ENCODE data around the gene SIGLEC12.
A peak's percentile ranks its signal among the peaks of the same experiment; 100 is the strongest.

The SIGLEC12 gene

DNA sequence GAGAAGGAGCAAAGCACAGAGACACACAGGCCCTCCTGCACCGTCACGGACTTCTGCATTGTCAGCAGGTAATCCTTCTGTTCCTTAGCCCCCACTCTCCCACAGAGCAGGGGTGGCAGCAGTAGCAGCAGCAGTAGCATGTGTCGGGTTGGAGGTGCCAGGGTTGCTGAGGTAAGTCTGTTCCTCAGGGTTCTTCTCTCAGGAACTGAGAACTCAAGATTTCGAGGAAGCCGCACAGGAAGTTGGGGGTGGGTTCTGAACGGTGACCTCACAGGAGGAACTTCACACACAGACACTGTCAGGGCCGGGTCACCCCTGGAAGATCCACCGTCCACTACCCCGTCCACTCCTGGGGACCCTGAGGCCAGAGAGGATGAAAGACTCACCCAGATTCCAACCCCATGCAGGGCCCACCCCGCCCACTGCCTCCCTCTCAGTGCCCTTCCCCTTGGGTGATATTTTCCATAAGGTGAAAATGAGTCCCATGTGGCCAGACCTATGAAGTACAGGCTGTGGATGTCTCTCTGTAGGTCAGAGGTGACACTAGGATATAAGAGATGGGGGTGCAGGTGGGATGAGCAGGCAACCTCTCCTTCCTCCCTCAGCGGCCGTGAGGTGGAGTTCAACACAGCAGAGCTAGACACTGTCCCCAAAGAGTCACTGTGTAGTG is at the start of gene SIGLEC12:
Gene SIGLEC12, minus strand, starts transcription at position 207 of the 670 bp plus-strand sequence. Its CDS starts 67 bp downstream, at position 140.
- no peak for DNase-seq (ENCODE audit: low spot score)

GRCh38 chr19:51550848-51551672 is 49.5 kb upstream of the SIGLEC12 start:
- no peak for DNase-seq (ENCODE audit: low spot score)

DNA sequence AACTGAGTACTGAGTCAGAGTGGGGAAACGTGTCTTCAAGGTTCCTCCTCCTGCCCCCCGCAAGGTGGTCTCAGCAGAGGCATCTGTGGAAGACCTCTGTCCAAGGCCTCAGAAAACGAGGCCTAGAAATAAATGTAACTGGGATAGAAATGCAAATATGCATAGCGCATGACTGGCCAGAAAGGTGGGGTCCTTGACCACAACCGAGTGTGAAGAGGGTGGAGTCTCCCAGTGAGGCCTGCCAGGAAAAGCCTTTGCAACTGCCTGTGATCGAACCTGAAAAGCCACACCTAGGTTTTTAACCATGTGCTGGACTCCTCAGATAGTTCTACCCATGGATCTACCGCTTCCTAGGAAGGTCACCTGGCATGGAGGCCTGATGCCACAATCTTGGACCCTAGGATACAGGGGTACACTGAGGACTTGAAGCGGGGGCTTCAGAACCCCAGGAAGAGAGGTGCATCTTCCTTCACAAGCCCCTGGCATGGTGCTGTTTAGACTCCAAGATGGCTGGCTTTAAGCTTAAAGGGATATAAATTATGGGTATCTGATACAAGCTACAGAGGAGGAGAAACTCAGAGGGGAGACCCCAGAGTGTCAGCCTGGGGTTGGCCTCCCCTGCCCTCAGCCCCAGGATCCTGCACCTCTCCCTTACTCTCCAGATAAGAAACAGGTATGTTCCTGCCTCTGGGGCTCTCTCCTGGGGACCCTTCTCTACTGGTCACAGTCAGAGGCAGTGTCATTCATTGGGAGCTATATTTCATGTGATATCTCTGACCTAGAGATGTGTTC is 48.1 kb upstream of the SIGLEC12 start:
- no peak for DNase-seq (ENCODE audit: low spot score)

DNA sequence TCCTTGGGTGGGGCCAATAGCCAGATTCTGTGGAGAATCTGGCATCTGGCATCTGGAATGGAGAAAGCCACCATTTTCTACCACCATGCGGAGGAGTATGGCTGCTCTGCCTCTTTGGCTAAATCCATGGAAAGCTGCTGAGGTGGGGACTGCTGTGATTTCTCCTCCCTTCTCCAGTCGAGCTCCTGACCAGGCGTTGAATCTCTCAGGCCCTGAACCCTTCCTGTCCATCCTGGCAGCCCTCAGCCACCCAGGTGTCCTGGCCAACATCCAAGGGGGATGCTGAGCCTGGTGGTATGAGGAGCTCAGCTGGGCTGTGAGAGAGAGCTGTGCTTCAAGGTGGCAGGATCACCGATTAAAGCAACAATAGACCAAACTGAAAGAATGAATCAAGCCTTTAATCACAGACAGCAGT is 47.3 kb upstream of the SIGLEC12 start:
- no peak for DNase-seq (ENCODE audit: low spot score)

DNA sequence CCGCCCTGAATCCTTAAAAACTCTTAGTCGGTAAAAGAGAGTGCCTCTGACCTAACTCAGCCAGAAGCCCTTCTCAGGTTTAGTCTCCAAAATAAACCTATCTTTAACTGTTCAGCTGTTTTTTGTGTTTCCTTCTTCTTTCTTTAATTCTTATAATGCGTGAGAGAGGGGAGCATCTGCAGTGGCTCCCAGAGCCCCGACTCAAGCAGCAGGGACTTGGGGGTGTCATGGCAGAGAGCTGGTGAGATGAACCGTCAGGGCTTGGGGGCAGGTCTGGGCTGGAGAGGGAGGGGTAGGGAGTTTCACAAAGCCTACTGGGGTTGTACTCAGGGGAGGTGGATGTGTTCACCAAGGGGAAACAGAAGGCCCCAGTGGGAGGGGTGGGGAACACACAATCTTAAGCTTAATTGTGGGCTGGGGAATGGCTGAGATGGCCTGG is 46.6 kb upstream of the SIGLEC12 start:
- DNase-seq (ENCODE audit: low spot score), result no peak

DNA sequence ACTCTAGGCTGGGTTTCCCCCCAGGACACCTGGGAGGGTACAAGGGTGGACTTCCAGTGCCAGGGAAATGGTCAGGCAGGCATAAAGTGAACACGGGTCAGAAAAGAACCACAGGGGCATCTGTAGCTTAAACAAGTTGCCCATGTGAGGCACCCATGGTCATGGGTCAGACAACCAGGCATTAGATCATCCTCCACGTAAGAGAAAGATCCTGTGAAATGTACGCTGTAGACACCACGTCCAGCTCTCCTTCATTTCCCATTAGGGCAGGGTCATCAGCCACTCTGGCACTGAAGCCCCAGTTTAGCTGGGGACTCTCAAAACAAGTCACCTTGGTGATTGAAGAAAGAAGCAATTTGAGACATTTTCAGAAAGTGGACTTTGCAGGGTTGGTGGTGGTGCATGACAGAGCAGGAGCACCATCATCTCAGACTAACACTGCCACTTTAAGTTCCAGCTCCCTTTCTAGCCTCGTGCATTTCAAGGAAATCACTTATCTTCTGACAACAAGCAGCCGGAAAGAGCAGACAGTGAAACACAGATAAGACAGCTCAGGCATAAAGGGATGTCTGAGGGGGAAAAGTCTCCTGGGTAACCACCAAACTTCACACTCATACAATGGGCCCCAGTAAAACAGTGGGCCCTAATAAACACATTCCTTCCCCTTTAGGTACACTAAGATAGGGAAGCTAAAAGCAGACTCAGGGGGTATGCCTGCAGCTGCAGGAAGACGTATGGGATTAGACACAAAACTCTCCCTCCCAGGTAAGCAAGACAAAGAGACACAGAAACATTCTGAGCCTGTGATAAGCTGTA is 46.0 kb upstream of the SIGLEC12 start:
- no peak for DNase-seq (ENCODE audit: low spot score)

DNA sequence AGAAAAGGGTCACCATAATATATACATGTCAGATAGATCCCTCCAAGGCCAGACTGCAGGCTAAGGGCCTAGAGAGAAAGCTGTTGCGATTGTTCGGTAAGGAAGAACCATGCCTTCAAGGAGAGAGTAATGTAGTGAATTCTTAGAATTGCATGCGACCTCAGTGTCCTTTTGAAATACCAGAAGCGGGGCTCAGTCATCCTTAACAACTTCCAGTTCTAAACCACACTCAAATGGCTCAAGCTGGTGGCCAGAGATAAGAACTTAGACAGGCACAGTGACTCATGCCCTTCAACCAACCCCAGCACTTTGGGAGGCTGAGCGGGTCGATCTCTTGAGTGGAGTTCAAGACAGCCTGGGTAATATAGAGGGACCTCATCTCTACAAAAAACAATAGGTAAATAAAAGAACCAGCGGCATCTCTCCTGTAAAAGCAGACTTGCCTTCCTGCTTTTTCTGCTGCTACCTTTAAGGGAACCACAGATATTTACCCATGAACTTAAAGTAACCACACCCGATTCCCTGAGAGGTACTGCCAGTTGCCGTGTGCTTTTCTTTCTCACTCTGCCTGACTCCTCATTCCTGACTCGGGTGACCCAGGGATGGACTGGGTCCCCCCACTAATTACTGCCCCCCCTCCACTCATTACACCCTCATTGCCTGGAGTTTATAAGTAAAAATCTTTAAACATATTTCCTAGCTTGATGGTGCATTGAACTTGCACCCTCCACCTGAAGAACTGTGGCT is 45.2 kb upstream of the SIGLEC12 start:
- DNase-seq (ENCODE audit: low spot score), result peak; percentile 49

- DNase-seq (ENCODE audit: low spot score), result no peak
Observed at GRCh38 chr19:51546107-51546649, 44.6 kb upstream of the SIGLEC12 start.

DNA sequence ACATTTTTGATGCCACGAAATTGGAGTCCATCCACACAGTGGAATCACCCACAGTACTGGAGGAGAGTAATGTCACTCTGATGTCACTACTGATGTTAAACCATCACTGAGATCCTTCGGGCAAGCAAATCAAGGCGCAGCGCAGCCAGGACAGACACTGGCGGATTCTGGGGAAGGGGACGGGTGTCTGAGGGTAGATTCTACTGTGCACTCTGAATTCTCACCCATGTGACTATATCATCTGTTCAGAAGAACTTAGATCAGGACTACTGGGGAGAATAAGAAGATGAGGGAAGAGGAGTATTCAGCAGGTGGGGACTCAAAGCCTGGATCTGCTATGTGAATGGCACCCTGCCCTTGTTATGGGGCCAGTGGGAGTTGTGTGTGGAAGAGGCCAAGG is 42.4 kb upstream of the SIGLEC12 start:
- DNase-seq (ENCODE audit: low spot score), result no peak

- DNase-seq (ENCODE audit: low spot score), result no peak
Observed at GRCh38 chr19:51542699-51543098, 41.1 kb upstream of the SIGLEC12 start.

DNA sequence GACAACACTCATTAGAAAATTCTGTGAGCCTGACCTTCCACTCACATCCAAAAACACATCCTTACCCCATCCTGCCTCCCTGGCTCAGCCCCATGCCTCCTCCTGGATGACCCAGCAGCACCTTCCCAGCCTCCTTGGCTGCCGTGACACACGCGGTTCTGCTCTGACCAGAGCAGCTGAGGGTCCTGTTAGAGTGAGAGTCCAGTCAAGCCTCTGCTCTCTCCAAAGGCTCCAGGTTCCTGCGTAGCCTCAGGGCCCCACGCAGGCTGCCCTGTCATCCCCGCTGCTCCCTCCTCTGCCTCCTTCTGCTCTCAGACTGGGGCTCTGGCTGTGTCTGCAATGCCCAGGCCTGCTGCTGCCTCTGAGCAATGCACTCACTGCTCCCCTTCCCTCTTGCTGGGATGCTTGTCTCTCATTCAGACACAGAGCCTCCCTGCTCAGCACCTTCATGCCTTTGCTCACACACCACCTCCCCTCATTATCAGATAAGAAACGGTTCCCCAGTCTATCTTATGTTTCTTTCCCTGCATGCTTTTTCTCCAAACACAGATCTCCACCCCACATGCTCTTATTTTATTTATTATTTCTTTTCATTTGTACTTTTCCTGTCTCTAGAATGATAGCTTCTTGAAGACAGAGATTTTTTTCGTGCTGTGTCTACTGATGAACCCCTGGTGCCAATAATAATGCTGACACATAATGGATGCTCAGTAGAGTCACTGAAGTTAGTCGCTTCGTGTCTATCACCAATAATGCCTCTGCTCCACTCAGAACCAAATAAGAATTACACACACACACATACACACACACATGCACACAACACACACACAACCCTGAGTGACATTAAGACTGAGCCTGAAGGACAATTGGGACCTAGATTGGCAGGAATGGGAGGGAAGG is 40.1 kb upstream of the SIGLEC12 start:
- no peak for DNase-seq (ENCODE audit: low spot score)

DNA sequence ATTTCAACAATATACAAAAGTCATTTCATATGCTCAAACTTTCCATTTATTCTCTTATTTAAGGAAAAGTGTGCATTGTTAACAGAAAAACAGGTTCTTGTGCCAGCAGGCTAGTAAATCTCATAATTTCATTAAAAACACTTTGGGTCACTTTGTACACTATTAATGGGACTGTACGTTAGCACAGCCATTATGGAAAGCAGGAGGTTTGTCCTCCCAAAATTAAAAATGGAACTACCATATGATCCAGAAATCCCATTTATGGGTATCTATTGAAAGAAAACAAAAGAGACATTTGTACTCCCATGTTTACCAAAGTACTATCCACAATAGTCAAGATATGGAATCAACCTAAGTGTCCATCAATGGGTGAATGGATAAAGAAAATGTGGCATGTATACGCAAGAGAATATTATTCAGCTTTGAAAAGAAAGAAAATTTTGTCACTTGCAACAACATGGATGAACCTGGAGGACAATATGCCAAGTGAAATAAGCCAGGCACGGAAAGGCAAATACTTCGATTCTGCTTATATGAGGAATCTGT is 38.3 kb upstream of the SIGLEC12 start:
- DNase-seq (ENCODE audit: low spot score), result no peak

DNA sequence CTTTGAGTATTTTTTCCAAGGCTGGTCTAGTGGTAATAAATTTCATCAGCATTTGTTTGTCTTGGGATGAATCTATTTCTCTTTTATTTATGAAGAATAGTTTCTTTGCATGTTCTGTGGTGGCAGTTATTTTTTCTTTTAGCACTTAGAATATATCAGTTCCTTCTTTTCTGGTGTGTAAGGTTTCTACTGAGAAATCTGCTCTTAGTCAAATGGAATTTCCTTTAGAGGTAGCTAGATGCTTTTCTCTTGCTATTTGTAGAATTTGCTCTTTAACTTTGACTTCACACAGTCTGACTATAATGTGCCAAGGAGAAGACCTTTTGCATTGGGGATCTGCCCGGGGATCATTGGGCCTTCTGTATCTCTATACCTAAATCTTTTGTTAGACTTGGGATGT is 33.9 kb upstream of the SIGLEC12 start:
- no peak for DNase-seq (ENCODE audit: low spot score)

DNA sequence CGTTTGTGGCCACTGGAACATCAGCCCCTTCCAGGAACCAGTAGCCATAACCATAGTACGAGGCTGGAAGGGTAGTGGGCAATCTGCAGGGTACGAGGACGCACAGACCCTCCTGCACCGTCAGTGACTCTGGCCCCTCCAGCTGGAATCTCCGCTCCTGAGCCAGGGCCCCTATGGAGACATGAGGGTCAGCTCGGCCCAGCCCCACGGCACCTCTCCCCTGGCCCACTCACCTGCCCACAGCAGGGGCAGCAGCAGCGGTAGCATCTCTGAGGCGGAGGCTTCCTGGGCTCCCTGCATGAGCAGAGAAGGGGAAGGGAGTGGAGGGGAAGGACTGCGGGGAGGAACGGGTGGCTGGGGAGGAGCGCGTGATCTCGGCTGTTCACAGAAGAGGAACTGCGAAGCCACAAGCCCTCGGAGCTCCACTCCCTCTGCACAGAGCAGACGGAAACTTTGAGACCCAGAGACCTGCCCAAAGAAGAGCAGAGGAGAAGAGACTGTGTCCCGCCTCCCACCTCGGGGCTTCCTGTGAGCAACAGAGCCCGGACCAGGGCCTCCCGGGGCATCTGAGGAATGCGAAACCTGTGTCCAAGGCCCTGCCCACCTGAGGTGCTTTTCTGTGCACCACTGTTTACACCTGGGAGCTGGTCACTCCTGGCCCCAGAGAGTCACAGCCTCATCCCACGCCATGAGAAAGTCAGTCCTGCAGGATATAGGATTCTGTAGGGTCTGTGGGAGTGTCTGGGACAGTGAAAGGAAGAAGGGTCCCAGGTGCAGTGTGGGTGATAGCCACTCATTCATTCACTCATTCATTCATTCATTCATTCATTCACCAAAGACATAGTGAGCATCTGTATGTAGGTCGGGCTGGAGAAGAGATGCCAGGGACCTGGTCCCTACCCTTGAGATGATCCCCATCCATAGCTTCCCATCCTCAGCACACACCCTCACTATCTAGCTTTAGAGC is 30.0 kb upstream of the SIGLEC12 start, which contains the start of gene SIGLEC6:
Gene SIGLEC6, minus strand, starts transcription at position 322 of the 967 bp plus-strand sequence. Its CDS starts 22 bp downstream, at position 300.
- DNase-seq (ENCODE audit: low spot score), result no peak

GRCh38 chr19:51530616-51531015 is 29.0 kb upstream of the SIGLEC12 start:
- no peak for DNase-seq (ENCODE audit: low spot score)

GRCh38 chr19:51529301-51529700 is 27.7 kb upstream of the SIGLEC12 start:
- DNase-seq (ENCODE audit: low spot score), result no peak

DNA sequence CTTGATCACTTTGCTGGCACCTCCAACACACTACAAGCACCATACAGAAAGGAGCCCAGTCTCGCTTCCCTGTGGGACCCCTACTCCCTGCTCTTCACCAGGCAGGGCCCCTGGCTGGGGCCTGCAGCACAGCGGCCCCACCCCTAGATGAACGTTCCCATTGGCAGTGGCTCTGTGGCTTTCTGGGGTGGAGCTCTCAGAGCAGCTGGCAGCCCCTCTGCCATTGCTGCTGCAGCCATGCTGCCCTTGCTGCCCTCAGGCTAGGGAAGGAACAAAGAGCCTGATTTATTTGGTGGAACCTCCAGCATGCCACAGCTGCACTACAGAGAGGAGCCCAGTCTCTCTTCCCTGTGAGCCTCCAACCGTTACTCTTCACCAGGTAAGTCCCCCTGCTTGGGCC is 24.1 kb upstream of the SIGLEC12 start:
- DNase-seq (ENCODE audit: low spot score), result no peak

DNA sequence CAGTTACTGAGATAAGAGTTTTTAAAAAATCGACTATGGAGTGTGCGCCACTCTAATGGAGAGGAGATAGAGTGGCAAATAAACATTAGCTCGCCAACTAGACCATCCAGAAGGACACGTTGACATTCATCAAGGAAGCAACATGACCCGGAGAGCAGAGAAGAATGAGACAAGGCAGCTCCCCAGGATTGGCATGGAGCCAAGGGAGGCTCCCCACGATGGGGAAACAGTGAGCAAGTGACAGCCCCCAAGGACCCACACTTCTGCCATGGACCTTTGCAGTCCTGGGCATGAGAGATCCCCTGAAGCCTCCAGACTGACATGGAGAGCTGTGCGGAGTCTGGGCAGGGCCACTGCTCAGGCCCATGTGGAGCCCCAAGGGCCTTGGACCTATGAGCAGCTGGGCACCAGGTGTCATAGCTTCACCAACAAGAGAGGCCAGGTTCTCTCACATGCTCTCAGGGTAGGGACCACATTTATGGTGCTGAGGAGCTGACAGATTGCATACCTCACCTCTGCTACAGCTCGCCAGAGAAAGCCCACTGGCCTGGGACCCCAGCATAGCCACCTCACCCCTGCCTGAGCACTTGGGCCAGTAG is 23.2 kb upstream of the SIGLEC12 start:
- no peak for DNase-seq (ENCODE audit: low spot score)
